Mucosa of descending colon (tissue), 3 donors: ENCODE measurements around the gene MYO18A. TPM values are rescaled to one million over a fixed set of nuclear protein-coding genes. Genes with fewer than 3 reads are reported as not detected.

Experiments used
- ATAC-seq: fragments of 200-7000 bp; cut with Tn5 transposase; one replicate; pipeline ENCODE4 v1.9.1; 2020; ENCODE audit warnings: mild to moderate bottlenecking, moderate library complexity
- DNase-seq, 3 donors: peaks; one replicate each; pipeline ENCODE4 v3.0.0-alpha.2; 2020
- H3K36me3 ChIP-seq: fragments of 200-600 bp; one replicate; pipeline ENCODE4 v1.8.0; 2021; ENCODE audit warnings: low read depth, mild to moderate bottlenecking
- H3K4me1 ChIP-seq: fragments of 200-600 bp; one replicate; pipeline ENCODE4 v1.8.0; 2021; ENCODE audit warnings: low read depth, mild to moderate bottlenecking
- H3K4me3 ChIP-seq: fragments of 200-600 bp; one replicate; pipeline ENCODE4 v1.8.0; 2021; ENCODE audit warnings: mild to moderate bottlenecking
- H3K9me3 ChIP-seq: fragments of 200-600 bp; one replicate; pipeline ENCODE4 v1.8.0; 2021; ENCODE audit warnings: mild to moderate bottlenecking
- CTCF ChIP-seq: fragments of 200-600 bp; IDR thresholded peaks from one replicate; pipeline ENCODE4 v1.8.0; 2022; ENCODE audit warnings: antibody characterized with exemption, mild to moderate bottlenecking
- intact Hi-C, 2 donors: fragments of 100-400 bp; cut with DNase I in 1 of 2; cut with micrococcal nuclease in 1 of 2; formaldehyde crosslinking; loops; one replicate each; pipeline versions ENCODE4 v1.11.0 to v1.11.1; 2022; cut with DNase I, micrococcal nuclease
- total RNA-seq, 3 donors: library from RNA; stranded (reverse); fragmentation: NEBNext Ultra II Directional in 2 of 3; extraction: Animal tissue kit (Norgen Biotek cat#: 25700) in 2 of 3; gene quantifications; one replicate each; pipeline versions ENCODE4 v1.2.1 to v1.2.4, GENCODE V29; 2021 to 2023
- donor health status: DM: no; HTN: no; CAD: no; lungs with moderate emphysema.
- donor health status: DM: no; HTN: no; CAD: no.
- donor health status: DM: no; HTN: yes; CAD: no.

MYO18A gene
- total RNA-seq, 3 donors from 2014 or later: 84.9 to 111 (median 93.3) TPM

GRCh38 chr17:29136998-29137730 is 43.0 kb downstream of the MYO18A start:
- Histone ChIP-seq H3K4me3 (no peak overlapping the region), H3K36me3 (no peaks in the 10 kb centered on the region), H3K9me3 (no peaks in the 10 kb centered on the region), H3K4me1 (peaks cover 20% of the 10 kb centered on the region)
- DNase-seq: no peak
- TF ChIP-seq CTCF: no peak
- intact Hi-C loops: no loop called here
- no peak for ATAC-seq

GRCh38 chr17:29135464-29135863 is 44.7 kb downstream of the MYO18A start:
- Histone ChIP-seq H3K4me3 (no peak overlapping the region), H3K4me1 (peaks cover 11% of the 10 kb centered on the region), H3K9me3 (no peaks in the 10 kb centered on the region), H3K36me3 (no peaks in the 10 kb centered on the region)
- intact Hi-C loops: no loop called here
- ATAC-seq (no peak), DNase-seq (no peak)
- no peak for TF ChIP-seq CTCF

- Histone ChIP-seq H3K4me1 (peaks cover 3% of the 10 kb centered on the region), H3K4me3 (no peak overlapping the region), H3K36me3 (no peaks in the 10 kb centered on the region), H3K9me3 (no peaks in the 10 kb centered on the region)
- DNase-seq (no peak), ATAC-seq (peak; percentile 65)
- no peak for TF ChIP-seq CTCF
- intact Hi-C loops: no loop called here
Observed at GRCh38 chr17:29133121-29133713, 47.0 kb downstream of the MYO18A start.

GRCh38 chr17:29131814-29132682 is 48.1 kb downstream of the MYO18A start:
- peak; percentile 31 for ATAC-seq
- TF ChIP-seq CTCF: no peak
- Histone ChIP-seq H3K4me3 (no peak overlapping the region), H3K36me3 (no peaks in the 10 kb centered on the region), H3K9me3 (no peaks in the 10 kb centered on the region), H3K4me1 (no peaks in the 10 kb centered on the region)
- no peak for DNase-seq
- intact Hi-C loops: no loop called here

GRCh38 chr17:29129731-29130130 is 50.5 kb downstream of the MYO18A start:
- peaks cover 11% of the 10 kb centered on the region for H3K4me1 ChIP-seq
- intact Hi-C loops: no loop called here

More at GRCh38 chr17:29129731-29130130, 50.5 kb downstream of the MYO18A start:
- no peak for TF ChIP-seq CTCF
- DNase-seq (no peak), ATAC-seq (no peak)
- Histone ChIP-seq H3K4me3 (no peak overlapping the region), H3K36me3 (no peaks in the 10 kb centered on the region), H3K9me3 (no peaks in the 10 kb centered on the region)
